ENCODE measurements around the gene VCAN.

VCAN gene

GRCh38 chr5:83471405-83472212 lies at the start of gene VCAN:
Gene VCAN, plus strand, starts transcription at chr5:83471744. Its CDS starts 11,775 bp downstream, at chr5:83483519.
- DNase-seq (ENCODE audit: extremely low read depth, low read depth): no peak
- H3K4me3 ChIP-seq (replicated peaks; ENCODE audit: low read depth, low read length): peak within 1 kb of the TSS; percentile 78
- TF ChIP-seq CTCF (IDR thresholded peaks at IDR 0.05; ENCODE audit: low read depth, low read length, missing control alignments): no peak

- no peak for DNase-seq (ENCODE audit: extremely low read depth, low read depth)
- H3K4me3 ChIP-seq (replicated peaks; ENCODE audit: low read depth, low read length): no peak overlapping the region
- TF ChIP-seq CTCF (IDR thresholded peaks at IDR 0.05; ENCODE audit: low read depth, low read length, missing control alignments): no peak
Measured at GRCh38 chr5:83422284-83422683, 49.3 kb upstream of the VCAN start.

- DNase-seq (ENCODE audit: extremely low read depth, low read depth): no peak
- no peak for TF ChIP-seq CTCF (IDR thresholded peaks at IDR 0.05; ENCODE audit: low read depth, low read length, missing control alignments)
- H3K4me3 ChIP-seq (replicated peaks; ENCODE audit: low read depth, low read length): no peak overlapping the region
Measured at GRCh38 chr5:83426855-83427254, 44.7 kb upstream of the VCAN start.

GRCh38 chr5:83428126-83428525 lies 43.4 kb upstream of the VCAN start:
- H3K4me3 ChIP-seq (replicated peaks; ENCODE audit: low read depth, low read length): no peak overlapping the region
- TF ChIP-seq CTCF (IDR thresholded peaks at IDR 0.05; ENCODE audit: low read depth, low read length, missing control alignments): no peak
- DNase-seq (ENCODE audit: extremely low read depth, low read depth): no peak

GRCh38 chr5:83428890-83429289 lies 42.7 kb upstream of the VCAN start:
- no peak for DNase-seq (ENCODE audit: extremely low read depth, low read depth)
- no peak for TF ChIP-seq CTCF (IDR thresholded peaks at IDR 0.05; ENCODE audit: low read depth, low read length, missing control alignments)

GRCh38 chr5:83430130-83431010 lies 41.2 kb upstream of the VCAN start:
- peak; percentile 93 for TF ChIP-seq CTCF (IDR thresholded peaks at IDR 0.05; ENCODE audit: low read depth, low read length, missing control alignments)
- H3K4me3 ChIP-seq (replicated peaks; ENCODE audit: low read depth, low read length): no peak overlapping the region
- DNase-seq (ENCODE audit: extremely low read depth, low read depth): peak; percentile 39

More at GRCh38 chr5:83428890-83429289, 42.7 kb upstream of the VCAN start:
- H3K4me3 ChIP-seq (replicated peaks; ENCODE audit: low read depth, low read length): no peak overlapping the region
